Dermis microvascular lymphatic vessel endothelial cell (primary cell): Measurements from ENCODE around the gene NDST3. TPM values are rescaled to one million over a fixed set of nuclear protein-coding genes. Genes with fewer than 3 reads are reported as not detected.

Experiments used
- DNase-seq, 2 donors: peaks; one replicate each; pipeline versions ENCODE4 v3.0.0 to v3.0.0-alpha.2; 2010; ENCODE audit warnings: low read depth in 2 of 2
- total RNA-seq: library from RNA; depleted of rRNA; stranded (reverse); fragments of >200 nt; gene quantifications from 2 replicates; pipeline ENCODE4 v1.2.1, GENCODE V29; 2014

NDST3 gene
- total RNA-seq, 1 donor from 2014 or later = 3.0 TPM

DNA sequence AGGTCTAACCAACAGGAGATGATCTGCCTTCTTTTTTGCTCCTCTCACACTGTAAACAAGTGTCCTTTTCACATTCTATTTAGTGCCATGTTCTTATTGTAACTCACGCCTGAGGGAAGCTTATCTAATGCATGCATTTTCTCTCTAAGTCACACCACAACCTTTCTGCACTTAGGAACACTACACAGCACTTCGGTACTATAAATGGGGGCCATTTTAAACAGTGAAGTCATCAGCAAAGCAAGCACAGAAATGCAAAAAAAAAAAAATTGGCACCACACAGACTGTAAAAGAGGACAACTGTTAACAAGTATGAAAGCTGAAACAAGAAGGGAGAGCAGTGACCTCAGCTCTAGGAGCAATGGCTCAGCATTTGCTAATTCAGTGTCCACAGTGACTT, 273.4 kb downstream of the NDST3 start:
- DNase-seq = no peak
